Activated CD4-positive, alpha-beta memory T cell treated with anti-CD3 and anti-CD28 coated beads, Interleukin-2, amount 10 ng/mL, durations not matched to agents 7 days and 5 days (primary cell): Measurements from ENCODE around the gene CAMTA1. TPM values are rescaled to one million over a fixed set of nuclear protein-coding genes. Genes with fewer than 3 reads are reported as not detected.
A peak's percentile ranks its signal among the peaks of the same experiment; 100 is the strongest.
"Not testable (repeated sequence)": the region's sequence is repeated elsewhere in the genome, so short reads cannot be mapped to it uniquely, and the experiment has no call there.

Source experiments
- CTCF ChIA-PET: fragments of 350-600 bp; sonication (Branson Sonifier 250); formaldehyde crosslinking; loops from one replicate; lab custom pipeline; 2021; ENCODE audit warnings: antibody characterized with exemption, inconsistent platforms; lab: Charles Lee
- POLR2A ChIA-PET: fragments of 350-600 bp; sonication (Branson Sonifier 250); formaldehyde crosslinking; loops from one replicate; lab custom pipeline; 2021; ENCODE audit warnings: antibody characterized with exemption; lab: Charles Lee
- DNase-seq: peaks from one replicate; pipeline ENCODE4 v3.0.0-alpha.2; 2020
- H3K27ac Mint-ChIP-seq: one replicate; pipeline ENCODE4 v1.8.0; 2021; ENCODE audit warnings: mild to moderate bottlenecking, mixed read lengths
- H3K27me3 Mint-ChIP-seq: one replicate; pipeline ENCODE4 v1.8.0; 2021; ENCODE audit warnings: mixed read lengths
- H3K36me3 Mint-ChIP-seq: one replicate; pipeline ENCODE4 v1.8.0; 2021; ENCODE audit warnings: low read depth, mixed read lengths
- H3K4me1 Mint-ChIP-seq: one replicate; pipeline ENCODE4 v1.8.0; 2021; ENCODE audit warnings: mixed read lengths
- H3K4me3 Mint-ChIP-seq: one replicate; pipeline ENCODE4 v1.8.0; 2021; ENCODE audit warnings: mild to moderate bottlenecking, mixed read lengths
- H3K9me3 Mint-ChIP-seq: one replicate; pipeline ENCODE4 v1.8.0; 2021; ENCODE audit warnings: mixed read lengths
- total RNA-seq, 2 experiments: library from RNA; stranded (reverse); gene quantifications; one replicate each; pipeline ENCODE4 v1.2.3, GENCODE V29; 2021

CAMTA1 gene
- total RNA-seq, 2 experiments from 2014 or later: 43.0 to 47.3 TPM

- ChIA-PET POLR2A (interaction anchor here (0.9 kb wide), 1 partner anchor 72 kb away, joined by 3 read pairs; no protein-coding TSS in a partner anchor), CTCF (interaction anchor here (1.4 to 5.1 kb wide), 3 partner anchors 13 to 72 kb away, joined by 3 to 27 read pairs (median 9); no protein-coding TSS in a partner anchor)
- no peak for DNase-seq
- Mint-ChIP-seq H3K36me3 (no peaks in the 10 kb centered on the region), H3K27ac (no peak overlapping the region), H3K27me3 (peaks cover 13% of the 10 kb centered on the region), H3K9me3 (no peaks in the 10 kb centered on the region), H3K4me1 (no peaks in the 10 kb centered on the region), H3K4me3 (peak overlapping the region; percentile 54)
Observed at GRCh38 chr1:7680955-7681268, 895.7 kb downstream of the CAMTA1 start.

- DNase-seq: no peak
- Mint-ChIP-seq H3K36me3 (no peaks in the 10 kb centered on the region), H3K4me3 (no peak overlapping the region), H3K9me3 (no peaks in the 10 kb centered on the region), H3K27ac (no peak overlapping the region), H3K27me3 (peaks cover 13% of the 10 kb centered on the region), H3K4me1 (no peaks in the 10 kb centered on the region)
- ChIA-PET CTCF (interaction anchor here (1.4 to 5.1 kb wide), 3 partner anchors 13 to 71 kb away, joined by 3 to 27 read pairs (median 9); no protein-coding TSS in a partner anchor), POLR2A (interaction anchor here (0.9 kb wide), 1 partner anchor 71 kb away, joined by 3 read pairs; no protein-coding TSS in a partner anchor)
Observed at GRCh38 chr1:7681401-7681800, 896.1 kb downstream of the CAMTA1 start.

GRCh38 chr1:7683521-7683920, 898.3 kb downstream of the CAMTA1 start:
- POLR2A ChIA-PET: interaction anchor here (0.7 to 1.2 kb wide), 2 partner anchors 19 to 25 kb away, joined by 3 read pairs; no protein-coding TSS in a partner anchor
- Mint-ChIP-seq H3K36me3 (no peaks in the 10 kb centered on the region), H3K9me3 (no peaks in the 10 kb centered on the region), H3K4me1 (no peaks in the 10 kb centered on the region), H3K27me3 (peaks cover 16% of the 10 kb centered on the region), H3K27ac (no peak overlapping the region), H3K4me3 (no peak overlapping the region)
- CTCF ChIA-PET: interaction anchor here (1.1 kb wide), 1 partner anchor 16 kb away, joined by 3 read pairs; no protein-coding TSS in a partner anchor
- no peak for DNase-seq

- no peaks in the 10 kb centered on the region for H3K9me3 Mint-ChIP-seq
- POLR2A ChIA-PET: interaction anchor here (1.2 kb wide), 1 partner anchor 18 kb away, joined by 3 read pairs; no protein-coding TSS in a partner anchor
- H3K36me3 Mint-ChIP-seq: no peaks in the 10 kb centered on the region
- H3K4me1 Mint-ChIP-seq: no peaks in the 10 kb centered on the region
- H3K27ac Mint-ChIP-seq: no peak overlapping the region
- H3K4me3 Mint-ChIP-seq: no peak overlapping the region
- CTCF ChIA-PET: interaction anchor here (1.1 kb wide), 1 partner anchor 16 kb away, joined by 3 read pairs; no protein-coding TSS in a partner anchor
- peaks cover 16% of the 10 kb centered on the region for H3K27me3 Mint-ChIP-seq
- no peak for DNase-seq
Observed at GRCh38 chr1:7684132-7684531, 898.9 kb downstream of the CAMTA1 start.

GRCh38 chr1:7684861-7685635, 899.8 kb downstream of the CAMTA1 start:
- no peak overlapping the region for H3K27ac Mint-ChIP-seq
- no peaks in the 10 kb centered on the region for H3K4me1 Mint-ChIP-seq
- no peaks in the 10 kb centered on the region for H3K9me3 Mint-ChIP-seq
- no peak overlapping the region for H3K4me3 Mint-ChIP-seq
- H3K27me3 Mint-ChIP-seq: peaks cover 13% of the 10 kb centered on the region
- DNase-seq: no peak
- ChIA-PET POLR2A (no interaction called here), CTCF (no interaction called here)
- no peaks in the 10 kb centered on the region for H3K36me3 Mint-ChIP-seq

- Mint-ChIP-seq H3K27me3 (peaks cover 11% of the 10 kb centered on the region), H3K36me3 (no peaks in the 10 kb centered on the region), H3K27ac (no peak overlapping the region), H3K9me3 (no peaks in the 10 kb centered on the region), H3K4me3 (no peak overlapping the region), H3K4me1 (no peaks in the 10 kb centered on the region)
- ChIA-PET CTCF (no interaction called here), POLR2A (interaction anchor here (1.5 kb wide), 1 partner anchor 14 kb away, joined by 3 read pairs; no protein-coding TSS in a partner anchor)
- DNase-seq: no peak
Observed at GRCh38 chr1:7686301-7686850, 901.1 kb downstream of the CAMTA1 start.

- ChIA-PET CTCF (interaction anchor here (1.1 to 1.2 kb wide), 2 partner anchors 18 to 65 kb away, joined by 3 to 5 read pairs; no protein-coding TSS in a partner anchor), POLR2A (interaction anchor here (1.5 kb wide), 1 partner anchor 15 kb away, joined by 3 read pairs; no protein-coding TSS in a partner anchor)
- Mint-ChIP-seq H3K27ac (no peak overlapping the region), H3K4me1 (no peaks in the 10 kb centered on the region), H3K27me3 (peaks cover 4% of the 10 kb centered on the region), H3K9me3 (no peaks in the 10 kb centered on the region), H3K4me3 (no peak overlapping the region), H3K36me3 (no peaks in the 10 kb centered on the region)
- no peak for DNase-seq
Observed at GRCh38 chr1:7687411-7687810, 902.2 kb downstream of the CAMTA1 start.

- no peaks in the 10 kb centered on the region for H3K4me1 Mint-ChIP-seq
- H3K4me3 Mint-ChIP-seq: no peak overlapping the region
- POLR2A ChIA-PET: no interaction called here
- no peak overlapping the region for H3K27ac Mint-ChIP-seq
- H3K9me3 Mint-ChIP-seq: peaks cover 7% of the 10 kb centered on the region
- no peak for DNase-seq
- CTCF ChIA-PET: no interaction called here
- peaks cover 4% of the 10 kb centered on the region for H3K27me3 Mint-ChIP-seq
- no peaks in the 10 kb centered on the region for H3K36me3 Mint-ChIP-seq
Observed at GRCh38 chr1:7688659-7689058, 903.4 kb downstream of the CAMTA1 start.

- DNase-seq, H3K27me3 Mint-ChIP-seq, POLR2A ChIA-PET, H3K36me3 Mint-ChIP-seq, H3K4me3 Mint-ChIP-seq, H3K4me1 Mint-ChIP-seq, H3K27ac Mint-ChIP-seq, CTCF ChIA-PET: not testable (repeated sequence)
- H3K9me3 Mint-ChIP-seq: peaks cover 11% of the 10 kb centered on the region
Observed at GRCh38 chr1:7689307-7689706, 904.1 kb downstream of the CAMTA1 start.

GRCh38 chr1:7690076-7690475, 904.8 kb downstream of the CAMTA1 start:
- ChIA-PET POLR2A (no interaction called here), CTCF (interaction anchor here (1.0 kb wide), 1 partner anchor 21 kb away, joined by 4 read pairs; no protein-coding TSS in a partner anchor)
- Mint-ChIP-seq H3K27me3 (peaks cover 9% of the 10 kb centered on the region), H3K4me1 (no peaks in the 10 kb centered on the region), H3K4me3 (no peak overlapping the region), H3K9me3 (peaks cover 11% of the 10 kb centered on the region), H3K36me3 (no peaks in the 10 kb centered on the region), H3K27ac (no peak overlapping the region)
- DNase-seq: no peak

- ChIA-PET CTCF (interaction anchor here (1.0 kb wide), 1 partner anchor 22 kb away, joined by 4 read pairs; no protein-coding TSS in a partner anchor), POLR2A (no interaction called here)
- no peak for DNase-seq
- no peaks in the 10 kb centered on the region for H3K4me1 Mint-ChIP-seq
- H3K27me3 Mint-ChIP-seq: peaks cover 9% of the 10 kb centered on the region
- no peak overlapping the region for H3K4me3 Mint-ChIP-seq
- H3K27ac Mint-ChIP-seq: no peak overlapping the region
- H3K9me3 Mint-ChIP-seq: peaks cover 11% of the 10 kb centered on the region
- no peaks in the 10 kb centered on the region for H3K36me3 Mint-ChIP-seq
Observed at GRCh38 chr1:7690496-7691182, 905.4 kb downstream of the CAMTA1 start.

- Mint-ChIP-seq H3K9me3 (peaks cover 11% of the 10 kb centered on the region), H3K4me3 (no peak overlapping the region), H3K27ac (no peak overlapping the region), H3K27me3 (peaks cover 9% of the 10 kb centered on the region), H3K4me1 (no peaks in the 10 kb centered on the region), H3K36me3 (no peaks in the 10 kb centered on the region)
- DNase-seq: no peak
- CTCF ChIA-PET: no interaction called here
- POLR2A ChIA-PET: no interaction called here
Observed at GRCh38 chr1:7691576-7691975, 906.3 kb downstream of the CAMTA1 start.

GRCh38 chr1:7692005-7692404, 906.8 kb downstream of the CAMTA1 start:
- H3K27me3 Mint-ChIP-seq: peaks cover 5% of the 10 kb centered on the region
- no peak for DNase-seq
- ChIA-PET POLR2A (no interaction called here), CTCF (no interaction called here)
- H3K9me3 Mint-ChIP-seq: peaks cover 11% of the 10 kb centered on the region
- H3K27ac Mint-ChIP-seq: no peak overlapping the region
- H3K4me1 Mint-ChIP-seq: no peaks in the 10 kb centered on the region
- H3K36me3 Mint-ChIP-seq: no peaks in the 10 kb centered on the region
- H3K4me3 Mint-ChIP-seq: no peak overlapping the region
